Adrenal gland (tissue), 12 donors: ENCODE results near the gene WDR59. TPM values are rescaled to one million over a fixed set of nuclear protein-coding genes. Genes with fewer than 3 reads are reported as not detected.

ENCODE experiments used
- DNase-seq, 7 donors: peaks; one replicate each; pipeline ENCODE4 v3.0.0-alpha.2; 2019 to 2020
- H3K27ac ChIP-seq, 5 donors: fragments of 200-600 bp; sonication (generic) in 4 of 5; 1 replicate in 3 of 5; 2 replicates in 2 of 5; pipeline versions ENCODE4 v1.5.1 to v1.8.0; 2016 to 2020; ENCODE audit warnings: mild to moderate bottlenecking in 1 of 5
- H3K27me3 ChIP-seq: fragments of 200-600 bp; 2 replicates; pipeline ENCODE4 v1.8.0; 2021
- H3K36me3 ChIP-seq, 2 donors: fragments of 200-600 bp; replicated peaks in 1 of 2; 1 replicate in 1 of 2; 2 replicates in 1 of 2; pipeline versions ENCODE4 v1.5.1 to v1.8.0; 2018 to 2022
- H3K4me1 ChIP-seq, 2 donors: fragments of 200-600 bp; replicated peaks in 1 of 2; 1 replicate in 1 of 2; 2 replicates in 1 of 2; pipeline versions ENCODE4 v1.5.1 to v1.8.0; 2018 to 2021
- H3K4me3 ChIP-seq, 4 donors: fragments of 200-600 bp; sonication (generic) in 3 of 4; one replicate each; pipeline ENCODE4 v1.5.1; 2016 to 2018
- H3K9me3 ChIP-seq, 3 donors: fragments of 200-600 bp; sonication (generic) in 1 of 3; replicated peaks in 1 of 3; 1 replicate in 2 of 3; 2 replicates in 1 of 3; pipeline versions ENCODE4 v1.5.1 to v1.8.0; 2016 to 2021
- CTCF ChIP-seq, 6 experiments: fragments of 450-650 bp in 4 of 6; fragments of 200-600 bp in 2 of 6; sonication (generic) in 1 of 6; IDR thresholded peaks; 1 replicate in 5 of 6; 2 replicates in 1 of 6; pipeline versions ENCODE4 v1.5.1 to v1.8.0; 2016 to 2021; ENCODE audit warnings: antibody characterized with exemption in 6 of 6, mild to moderate bottlenecking in 2 of 6, moderate library complexity in 1 of 6
- POLR2A ChIP-seq, 2 donors: fragments of 450-650 bp; IDR thresholded peaks; one replicate each; pipeline ENCODE4 v1.6.1; 2017; ENCODE audit warnings: antibody characterized with exemption in 2 of 2, mild to moderate bottlenecking in 2 of 2, moderate library complexity in 1 of 2
- WGBS, 4 donors: extraction: QIAGEN DNeasy Blood & Tissue Kit in 2 of 4; methylation state at CpG; one replicate each; pipeline versions ENCODE4 v1.1.5 to v1.1.7; 2013 to 2017; 5-methylcytosine and 5-hydroxymethylcytosine counted together
- intact Hi-C, 2 donors: fragments of 100-400 bp; cut with DNase I; formaldehyde crosslinking; loops; one replicate each; pipeline versions ENCODE4 v1.14.1 to v1.15.0; 2022 to 2023
- polyA plus RNA-seq, 3 donors: library from polyadenylated mRNA; stranded (reverse); fragments of 200-250 nt in 2 of 3; fragments of 350-450 nt in 1 of 3; fragmentation: Illumina TruSeq in 1 of 3; extraction: RNeasy Lipid Tissue Mini Kit (QIAGEN cat#74804) in 1 of 3; gene quantifications; one replicate each; pipeline ENCODE4 v1.2.3, GENCODE V29; 2013 to 2014
- total RNA-seq, 9 donors: library from RNA; depleted of rRNA in 4 of 9; stranded (reverse); fragments of >200 nt in 4 of 9; fragments of 120-200 nt in 1 of 9; fragmentation: NEBNext Ultra II Directional in 1 of 9; extraction: Animal tissue kit (Norgen Biotek cat#: 25700) in 1 of 9; gene quantifications; one replicate each; pipeline versions ENCODE4 v1.1.0 to v1.2.4, GENCODE V29; 2013 to 2023
- donor health status: healthy with polysubstance abuse.
- donor health status: Bipolar disorder and iron deficiency.
- donor health status: DM: yes; HTN: yes; CAD: no.
- donor health status: DM: no; HTN: no; CAD: no.
- donor health status: DM: no; HTN: no; CAD: no.
- donor health status: DM: yes; HTN: yes; CAD: no.

Gene WDR59
- total and polyA plus RNA-seq, 12 donors: 21.5 to 130 (median 64.1) TPM

DNA sequence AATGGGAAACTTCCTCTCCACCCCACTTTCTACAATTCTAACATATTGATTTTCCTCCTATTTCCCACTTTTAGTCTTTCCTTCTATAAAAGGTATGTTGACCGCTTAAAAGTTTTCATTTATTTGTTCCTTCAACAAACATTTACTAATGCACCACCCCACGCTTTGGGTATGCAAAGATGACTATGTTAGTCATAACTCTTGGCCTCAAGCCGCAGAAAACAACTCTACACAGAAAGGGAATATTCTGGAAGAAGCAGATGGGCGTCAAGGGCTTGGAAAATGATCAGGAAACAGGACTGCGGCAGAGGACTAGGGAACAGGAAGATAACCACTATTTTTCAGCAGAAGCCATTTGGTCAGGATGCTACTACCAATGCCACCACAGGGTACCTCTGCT lies 153.5 kb downstream of the WDR59 start:
- Histone ChIP-seq H3K27ac (no peak overlapping the region), H3K9me3 (peaks cover 0 to 11% (median 0%) of the 10 kb centered on the region in 3 donors), H3K27me3 (no peaks in the 10 kb centered on the region), H3K4me1 (no peaks in the 10 kb centered on the region), H3K4me3 (no peak overlapping the region), H3K36me3 (no peaks in the 10 kb centered on the region)
- DNase-seq: no peak
- TF ChIP-seq CTCF (IDR thresholded peaks at IDR 0.05) (no peak), POLR2A (IDR thresholded peaks at IDR 0.05) (no peak)
- WGBS, 4 donors: 90 to 94% (median 92%) methylated on average over 5 of the region's 5 CpGs
- intact Hi-C loops: no loop called here

DNA sequence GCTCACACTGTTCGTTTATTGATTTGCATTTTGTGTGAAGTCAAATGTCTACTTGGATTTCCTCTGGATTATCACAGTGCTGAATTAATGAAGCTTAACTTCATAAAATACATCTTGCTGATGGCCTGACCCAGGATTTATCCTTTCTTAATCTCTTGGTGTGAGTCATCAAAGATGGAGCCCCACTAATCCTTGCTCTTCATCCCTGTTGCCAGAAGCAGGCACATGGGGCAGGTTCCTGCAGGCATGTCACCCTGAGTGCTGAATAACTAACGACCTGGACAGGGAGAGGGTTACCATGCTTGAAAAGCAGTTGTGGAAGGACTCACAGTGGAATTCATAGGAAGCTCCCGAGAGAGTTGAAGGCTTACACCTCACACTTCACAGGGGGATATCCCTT lies 154.3 kb downstream of the WDR59 start:
- Histone ChIP-seq H3K9me3 (peaks cover 0 to 11% (median 0%) of the 10 kb centered on the region in 3 donors), H3K36me3 (no peaks in the 10 kb centered on the region), H3K4me3 (no peak overlapping the region), H3K4me1 (peaks cover 0 to 4% of the 10 kb centered on the region in 2 donors), H3K27me3 (no peaks in the 10 kb centered on the region), H3K27ac (no peak overlapping the region)
- TF ChIP-seq POLR2A (IDR thresholded peaks at IDR 0.05): no peak
- TF ChIP-seq CTCF (IDR thresholded peaks at IDR 0.05): no peak
- DNase-seq: peak in 1 of 7 donors; percentile 29
- 67 to 76% (median 72%) methylated on average over 3 of the region's 3 CpGs for WGBS, 4 donors
- intact Hi-C loops: no loop called here

- Histone ChIP-seq H3K4me3 (no peak overlapping the region), H3K4me1 (peaks cover 0 to 4% of the 10 kb centered on the region in 2 donors), H3K27me3 (no peaks in the 10 kb centered on the region), H3K36me3 (no peaks in the 10 kb centered on the region), H3K9me3 (peaks cover 0 to 11% (median 0%) of the 10 kb centered on the region in 3 donors), H3K27ac (no peak overlapping the region)
- WGBS, 4 donors: 44 to 55% (median 52%) methylated on average over 5 of the region's 5 CpGs
- no peak for TF ChIP-seq POLR2A (IDR thresholded peaks at IDR 0.05)
- TF ChIP-seq CTCF (IDR thresholded peaks at IDR 0.05): no peak
- DNase-seq: peak in 4 of 7 donors; percentile 18 to 33 (median 26)
- intact Hi-C loops: no loop called here
Measured at GRCh38 chr16:74829637-74830036, 155.3 kb downstream of the WDR59 start.

- DNase-seq: peak in 1 of 7 donors; percentile 10
- H3K27ac ChIP-seq: no peak overlapping the region
- intact Hi-C loops: no loop called here
Measured at GRCh38 chr16:74825941-74826340, 159.0 kb downstream of the WDR59 start.

More at GRCh38 chr16:74825941-74826340, 159.0 kb downstream of the WDR59 start:
- 61 to 74% (median 72%) methylated on average over 5 of the region's 5 CpGs for WGBS, 4 donors
- Histone ChIP-seq H3K4me1 (peaks cover 0 to 4% of the 10 kb centered on the region in 2 donors), H3K27me3 (no peaks in the 10 kb centered on the region), H3K9me3 (peaks cover 0 to 11% (median 0%) of the 10 kb centered on the region in 3 donors), H3K36me3 (no peaks in the 10 kb centered on the region), H3K4me3 (no peak overlapping the region)
- TF ChIP-seq POLR2A (IDR thresholded peaks at IDR 0.05): no peak
- no peak for TF ChIP-seq CTCF (IDR thresholded peaks at IDR 0.05)
